Measurements from ENCODE around the gene GRIK1. TPM values are rescaled to one million over a fixed set of nuclear protein-coding genes. Genes with fewer than 3 reads are reported as not detected.

The GRIK1 gene
- polyA plus RNA-seq, 5 donors: 0.23 to 0.93 (median 0.48) TPM

DNA sequence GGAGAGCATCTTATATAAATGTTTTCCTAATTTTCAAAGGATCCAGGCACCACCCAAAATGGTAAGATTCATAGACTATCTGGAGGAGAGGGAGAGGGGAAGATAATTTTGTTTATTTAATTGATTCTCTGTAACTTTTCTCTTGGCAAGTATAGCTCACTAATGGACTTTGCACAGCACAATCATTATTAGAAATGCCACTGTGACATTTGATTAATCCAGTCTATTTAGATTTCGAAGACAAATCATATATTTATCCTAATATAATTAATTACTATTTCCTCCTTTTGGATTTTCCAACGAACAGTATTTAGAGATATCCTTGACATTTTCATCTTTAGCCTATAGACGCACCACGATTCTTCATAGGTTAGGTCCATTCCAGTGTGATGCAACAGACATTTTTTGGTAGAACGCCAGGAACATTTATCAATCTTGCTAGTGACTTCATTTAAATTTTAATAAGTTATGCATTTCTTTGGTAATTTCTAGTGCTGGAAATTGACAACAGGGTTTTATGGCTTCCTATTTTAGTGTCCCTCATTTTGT lies 152.4 kb downstream of the GRIK1 start:
- DNase-seq: no peak

DNA sequence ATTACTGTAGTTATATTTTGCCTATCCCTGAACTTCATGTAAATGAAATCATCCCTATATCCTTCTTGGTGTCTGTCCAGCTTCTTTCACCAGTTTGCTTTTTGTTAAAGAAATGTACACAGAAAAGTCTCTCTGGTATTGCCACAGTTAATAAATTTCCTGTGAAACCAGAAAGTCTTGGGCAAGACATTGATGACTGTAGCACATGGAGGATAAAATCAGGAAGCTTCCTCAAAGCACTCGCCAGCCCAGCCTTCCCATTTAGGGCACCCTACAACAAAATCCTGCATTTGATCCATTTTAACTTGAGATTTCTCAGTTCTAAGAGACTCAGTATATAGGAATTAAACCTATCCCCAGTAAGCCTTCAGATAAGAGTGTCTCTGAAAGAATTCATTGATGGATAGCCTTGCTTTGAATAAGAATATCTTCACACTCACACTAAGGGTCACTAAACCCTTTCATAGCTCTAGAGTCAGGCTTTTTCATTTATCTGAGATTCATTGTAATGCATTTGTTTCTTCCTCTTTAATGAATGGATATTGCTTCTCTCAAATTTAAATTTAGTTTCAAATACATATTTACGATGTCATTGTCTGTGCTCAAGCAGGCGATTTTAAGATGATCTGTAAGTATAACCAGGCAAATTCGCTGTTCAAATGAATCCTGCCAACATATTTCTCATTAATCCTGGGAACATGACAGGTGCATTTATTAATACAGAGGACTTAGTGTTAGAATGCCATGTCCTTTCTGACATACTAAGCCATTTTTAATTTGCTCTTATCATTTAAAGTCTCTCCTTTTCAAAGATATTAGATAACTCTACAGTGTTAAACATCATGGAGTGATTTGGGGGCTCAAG lies 153.1 kb downstream of the GRIK1 start:
- no peak for DNase-seq

DNA sequence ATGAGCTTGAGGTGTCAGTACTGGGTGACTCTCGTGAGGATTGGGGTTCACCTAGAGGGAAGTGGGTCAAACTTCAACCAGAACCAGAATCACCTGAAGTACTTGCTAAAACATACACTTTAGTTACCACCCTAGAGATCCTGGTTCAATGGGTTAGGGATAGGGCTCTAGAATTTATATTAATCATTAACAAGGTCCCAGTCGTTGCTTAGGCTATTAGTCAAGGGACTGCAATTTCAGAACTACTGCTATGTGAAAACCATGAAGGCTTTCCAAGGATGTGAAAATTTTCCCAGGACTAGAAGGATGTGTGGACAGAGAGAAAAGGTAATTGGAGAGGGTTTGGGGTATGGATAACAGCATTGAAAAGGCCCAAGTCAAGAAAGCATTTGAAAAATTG lies 162.6 kb downstream of the GRIK1 start:
- no peak for DNase-seq

DNA sequence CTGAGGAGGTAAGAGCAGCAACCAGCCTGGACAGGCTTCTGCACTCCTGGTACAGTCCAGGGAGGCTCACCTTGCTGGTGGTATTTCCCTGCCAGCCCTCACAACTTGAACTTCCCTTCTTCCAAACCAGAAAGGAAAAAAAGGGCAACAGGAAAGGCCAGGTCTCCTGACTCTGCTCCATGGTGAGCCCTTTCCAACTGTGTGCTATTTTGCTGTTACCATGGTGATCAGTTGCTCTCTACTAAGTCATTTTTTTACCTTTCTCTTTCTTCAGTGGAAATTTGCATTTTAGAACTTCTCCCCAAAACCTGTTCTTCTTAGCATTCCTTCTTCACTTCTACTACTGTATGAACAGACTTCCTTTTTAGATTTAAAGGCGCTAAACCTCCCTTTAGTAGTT lies 164.3 kb downstream of the GRIK1 start:
- no peak for DNase-seq

DNA sequence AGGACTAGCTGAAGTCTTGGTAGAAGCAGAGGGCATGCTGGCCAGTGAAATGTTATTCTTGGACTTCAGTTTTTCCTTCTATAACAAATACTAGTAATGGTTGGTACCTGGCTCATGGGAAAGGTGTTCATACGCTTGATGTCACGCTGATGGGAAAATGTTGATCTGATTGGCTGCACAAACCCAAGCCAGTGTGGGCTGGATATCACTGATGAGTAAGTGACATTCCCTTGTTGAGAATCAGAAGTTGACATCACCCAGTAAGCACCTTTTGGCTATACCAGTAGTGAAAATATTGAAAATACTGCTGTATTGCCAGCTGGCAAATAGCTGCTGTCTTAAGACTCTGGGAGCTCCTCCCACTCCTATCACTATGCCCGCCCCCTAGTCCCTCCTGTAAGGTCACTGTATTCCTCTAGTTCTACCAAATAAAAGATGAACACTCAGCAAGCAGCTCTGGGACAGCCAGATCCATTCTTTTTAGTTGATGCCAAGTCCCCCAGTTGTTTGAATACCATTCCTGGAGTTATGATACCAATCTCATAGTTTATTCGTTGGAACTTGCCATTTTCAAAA lies 168.2 kb downstream of the GRIK1 start:
- DNase-seq: no peak

DNA sequence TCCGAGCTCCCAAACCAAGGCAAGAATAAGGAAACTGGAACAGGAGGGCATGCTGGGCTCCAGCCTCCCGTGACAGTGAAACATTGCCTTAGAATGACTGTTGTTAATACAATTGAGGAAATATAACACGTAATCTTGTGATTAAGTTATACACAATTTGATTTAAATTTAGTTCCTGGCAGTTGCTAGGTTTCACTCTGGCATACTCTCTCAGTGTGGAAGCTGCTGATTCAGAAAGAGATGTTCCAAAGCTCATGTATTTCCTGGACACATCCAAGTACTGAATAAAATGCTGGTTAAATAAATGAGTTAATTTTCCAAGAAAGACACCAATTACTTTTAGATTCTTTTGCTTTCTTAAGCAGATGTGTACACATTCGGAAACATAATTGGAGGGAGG lies 176.1 kb downstream of the GRIK1 start:
- no peak for DNase-seq

DNA sequence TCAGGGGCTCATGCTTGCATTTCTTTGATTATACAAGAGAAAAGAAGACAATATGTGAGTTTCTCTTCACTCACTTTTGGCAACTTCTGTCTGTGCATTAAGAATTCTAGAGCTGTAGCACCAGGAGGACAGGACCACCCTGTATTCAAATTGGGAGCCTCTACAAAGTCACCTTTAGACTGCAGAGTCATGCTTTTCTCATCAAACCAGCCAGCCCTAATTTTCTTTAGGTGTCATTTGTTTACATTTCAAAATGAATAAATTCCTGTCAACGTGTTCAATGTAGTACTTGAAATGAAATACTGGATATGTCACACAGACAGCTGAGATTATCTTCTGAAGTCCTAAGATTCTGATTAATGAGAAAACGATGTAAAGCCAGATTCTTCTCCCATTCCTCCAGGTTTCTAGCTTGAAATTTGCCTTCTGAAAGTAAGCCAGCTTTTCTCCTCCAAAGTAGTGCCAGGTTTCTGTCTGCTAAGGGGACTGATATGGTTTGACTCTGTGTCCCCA lies 177.2 kb downstream of the GRIK1 start:
- DNase-seq: no peak

DNA sequence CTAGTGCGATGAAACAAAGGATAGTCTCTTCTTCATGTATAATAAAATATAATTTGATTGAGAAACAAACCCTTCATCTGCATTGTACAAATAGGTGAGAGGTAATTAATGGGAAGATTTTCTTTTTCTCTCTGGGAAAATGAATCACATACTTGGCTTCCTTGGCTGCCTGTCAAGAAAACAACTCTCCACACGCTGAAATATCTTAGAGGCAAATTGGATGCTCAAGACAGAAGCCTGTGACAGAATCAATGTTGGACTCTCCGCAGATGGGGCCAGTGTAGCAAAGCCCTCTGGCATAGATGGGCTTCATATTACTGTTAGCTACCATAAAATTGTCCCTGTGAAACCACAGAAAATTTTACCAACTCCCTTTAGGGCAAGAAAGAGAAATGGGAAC lies 186.6 kb downstream of the GRIK1 start:
- DNase-seq: no peak

DNA sequence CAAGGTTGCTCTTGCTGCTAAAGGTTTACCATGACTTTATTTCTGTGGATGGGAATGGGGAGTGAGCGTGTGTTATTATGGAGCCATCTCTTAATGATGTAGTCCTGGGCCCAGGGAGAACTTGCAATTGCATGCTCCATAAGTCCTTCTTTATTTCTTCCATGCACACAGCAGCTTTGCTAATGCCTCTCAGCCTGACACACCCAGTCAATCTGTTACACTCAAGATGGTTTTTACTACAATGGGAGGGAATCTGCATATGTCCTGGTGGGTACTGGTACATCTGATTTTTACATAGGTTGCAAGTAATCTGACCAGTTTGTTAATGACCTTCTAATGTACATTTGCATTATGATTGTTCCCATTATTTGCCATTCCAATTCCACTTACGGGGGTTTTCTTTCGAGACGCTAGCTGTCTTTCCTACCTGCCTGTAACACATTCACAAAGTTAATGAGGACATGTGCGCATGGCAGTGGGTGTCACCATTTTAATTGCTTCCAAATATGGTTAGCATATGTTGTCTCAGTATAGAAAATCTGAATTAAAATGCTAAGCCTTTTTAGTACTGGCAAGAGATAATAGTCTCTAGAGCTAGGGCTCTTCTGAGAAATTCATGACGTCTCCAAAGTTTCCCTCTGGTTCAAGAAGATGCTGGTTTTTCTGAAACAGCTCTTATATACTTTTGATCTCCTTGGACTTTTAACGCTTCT lies 188.2 kb downstream of the GRIK1 start:
- DNase-seq: no peak

DNA sequence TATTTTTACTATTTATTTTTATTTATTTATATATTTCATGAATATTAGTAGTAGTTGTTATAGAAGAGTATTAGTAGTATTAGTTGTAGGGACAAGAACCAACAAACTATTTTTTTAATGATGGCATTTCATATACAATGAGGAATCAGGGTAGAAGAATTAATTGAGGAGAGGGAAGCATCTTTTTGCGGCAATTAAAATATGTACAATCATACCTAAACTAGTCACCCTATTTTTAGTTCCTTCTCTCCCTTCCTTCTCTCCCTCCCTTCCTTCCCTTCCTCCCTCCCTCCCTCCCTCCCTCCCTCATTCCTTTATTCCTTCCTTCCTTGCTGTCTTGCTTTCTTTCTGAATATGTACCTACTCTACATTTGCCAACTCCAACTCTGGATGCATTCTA lies 189.8 kb downstream of the GRIK1 start:
- DNase-seq: no peak

DNA sequence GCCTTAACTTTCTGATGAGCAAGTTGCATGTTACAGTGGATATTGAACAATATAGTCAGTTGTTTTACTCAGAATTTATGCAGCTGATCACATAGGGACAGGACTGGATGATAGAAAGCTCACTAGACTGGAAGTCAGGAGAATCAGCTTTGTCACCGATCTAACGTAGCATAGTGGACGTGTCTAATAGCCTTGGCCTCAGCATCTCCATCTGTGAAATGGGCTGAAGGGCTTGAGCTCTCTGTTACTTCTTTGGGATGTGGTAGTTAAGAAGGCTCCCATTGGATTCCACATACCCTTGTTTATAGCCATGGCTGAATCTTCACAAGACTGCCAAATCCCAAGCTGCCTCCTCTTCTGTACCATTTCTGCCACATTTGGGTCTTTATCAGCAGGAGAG lies 190.6 kb downstream of the GRIK1 start:
- DNase-seq: no peak

DNA sequence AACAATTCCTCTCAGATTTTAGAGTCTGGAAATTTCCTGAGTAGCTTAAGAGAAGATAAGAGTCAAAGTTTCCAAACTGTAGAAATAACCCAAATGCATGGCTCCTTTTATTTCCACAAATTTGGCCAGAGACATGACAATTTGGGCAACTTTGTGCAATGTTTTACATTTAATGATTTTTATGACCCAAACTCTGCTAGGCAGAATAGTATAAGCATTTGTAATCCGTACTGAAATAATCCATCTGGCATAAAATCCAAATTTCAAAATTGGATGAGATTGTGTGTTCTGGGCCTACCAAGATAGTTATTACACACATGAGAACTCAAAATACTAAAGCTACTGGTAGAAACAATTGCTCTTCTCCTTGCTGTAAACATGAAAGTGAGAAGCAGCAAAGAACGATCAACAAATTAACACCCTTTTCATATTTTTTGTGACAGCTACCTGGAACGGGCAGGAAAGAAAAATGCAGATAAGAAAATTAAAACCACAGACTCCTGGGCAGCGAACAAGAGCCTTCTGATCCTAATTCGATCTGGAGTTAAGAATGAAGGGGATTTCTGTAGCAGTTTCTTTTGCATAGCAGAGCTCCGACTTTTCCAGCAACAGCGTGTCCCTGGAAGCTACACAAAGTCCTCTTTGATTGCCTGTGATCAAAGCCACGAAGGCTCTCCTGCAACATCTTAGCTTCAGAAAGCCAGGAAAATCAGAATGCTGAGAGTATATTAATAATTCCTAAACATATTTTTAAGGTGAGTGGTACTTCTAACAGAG lies 191.2 kb downstream of the GRIK1 start:
- no peak for DNase-seq

DNA sequence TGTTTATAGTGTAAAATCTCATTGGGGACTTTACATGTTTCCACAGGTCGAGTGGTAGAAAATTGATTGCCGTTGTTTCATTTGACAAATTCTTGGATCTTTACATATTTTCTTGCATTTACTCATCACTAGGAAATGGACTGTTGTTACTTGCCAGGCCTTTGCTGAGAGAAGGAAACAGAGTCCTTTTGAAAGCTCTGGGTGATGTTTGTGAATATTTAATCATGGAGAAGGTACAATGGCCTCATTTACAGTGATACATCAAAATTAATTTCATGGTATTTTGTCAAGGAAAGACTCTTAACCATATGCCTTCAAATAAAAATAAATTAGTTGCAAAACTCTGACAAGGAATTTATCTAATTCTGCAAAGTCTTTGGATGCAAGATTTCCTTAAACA lies 198.0 kb downstream of the GRIK1 start:
- DNase-seq: no peak

DNA sequence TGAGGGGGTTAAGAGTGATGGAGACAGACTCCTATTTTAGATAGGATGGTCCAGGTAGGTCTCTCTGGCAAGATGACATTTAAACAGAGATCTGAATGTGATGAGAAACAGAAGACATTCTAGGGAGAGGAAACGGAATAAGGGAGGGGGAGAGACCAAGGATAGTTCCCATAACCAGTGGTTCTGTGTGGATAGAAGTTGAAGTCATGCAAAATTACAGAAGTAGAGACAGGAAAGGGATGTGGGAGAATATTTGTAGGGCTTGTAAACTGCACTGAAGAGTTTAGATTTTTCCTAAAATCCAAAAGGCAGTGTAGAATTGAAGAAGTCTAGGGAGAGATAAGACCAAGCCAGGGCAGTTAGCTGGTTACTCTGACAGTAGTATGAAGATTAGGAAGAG lies 200.6 kb downstream of the GRIK1 start:
- DNase-seq: no peak

DNA sequence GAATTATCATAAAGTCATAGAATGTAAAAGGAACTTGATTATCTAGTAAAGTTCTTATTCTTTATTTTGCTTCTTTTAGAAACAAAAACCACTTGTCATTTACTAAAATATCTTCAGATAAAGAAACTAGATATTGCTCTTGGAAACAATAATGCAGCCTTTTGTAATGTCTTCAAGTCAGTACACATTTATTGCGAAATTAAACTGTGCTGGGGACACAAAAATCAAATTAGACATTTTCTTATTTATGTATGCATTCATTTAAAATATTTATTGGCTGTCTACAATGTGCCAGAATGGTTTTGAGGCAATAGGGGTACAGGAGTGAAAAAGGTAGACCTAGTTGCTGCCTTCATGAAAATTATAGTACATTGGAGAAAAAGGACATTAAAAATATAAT lies 201.1 kb downstream of the GRIK1 start:
- DNase-seq: no peak

DNA sequence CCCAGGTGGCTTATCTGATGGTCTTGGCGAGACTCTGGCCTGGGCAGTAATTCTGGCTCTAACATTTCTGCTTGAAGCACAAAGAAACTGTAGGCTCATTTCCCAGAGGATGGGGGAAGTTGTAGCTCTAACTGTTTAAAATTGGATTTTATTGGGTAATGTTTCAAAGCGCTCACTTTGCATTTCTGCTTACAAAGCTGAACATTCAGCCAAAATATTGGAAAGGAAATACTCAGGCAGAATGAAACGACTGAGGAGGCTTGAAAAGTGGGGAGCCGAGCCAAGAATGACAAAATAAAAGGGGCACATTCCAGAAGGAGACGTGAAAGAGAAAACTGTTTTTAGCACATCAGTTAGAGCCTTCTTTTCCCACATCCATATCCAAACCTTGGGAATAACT lies 202.6 kb downstream of the GRIK1 start:
- DNase-seq: peak; percentile 60 to 61

DNA sequence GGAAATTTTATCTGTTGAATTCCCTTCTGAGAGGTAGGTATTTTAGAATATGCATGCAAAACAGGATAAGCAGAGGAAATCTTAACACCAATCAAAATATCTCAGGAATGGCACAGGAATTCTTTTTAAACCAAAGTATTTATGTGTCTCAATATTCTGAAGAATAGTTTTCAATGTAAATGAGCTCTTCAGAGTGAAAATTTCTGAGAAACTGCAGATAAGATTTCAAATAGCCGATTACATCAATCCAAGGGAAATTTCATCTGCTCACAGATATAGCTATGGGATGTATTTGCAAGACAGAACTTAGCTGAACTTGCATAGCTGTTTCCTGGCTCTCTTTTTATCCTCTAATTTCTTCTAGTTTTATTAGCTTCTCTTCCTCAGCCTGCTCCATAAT lies 209.5 kb downstream of the GRIK1 start:
- no peak for DNase-seq

DNA sequence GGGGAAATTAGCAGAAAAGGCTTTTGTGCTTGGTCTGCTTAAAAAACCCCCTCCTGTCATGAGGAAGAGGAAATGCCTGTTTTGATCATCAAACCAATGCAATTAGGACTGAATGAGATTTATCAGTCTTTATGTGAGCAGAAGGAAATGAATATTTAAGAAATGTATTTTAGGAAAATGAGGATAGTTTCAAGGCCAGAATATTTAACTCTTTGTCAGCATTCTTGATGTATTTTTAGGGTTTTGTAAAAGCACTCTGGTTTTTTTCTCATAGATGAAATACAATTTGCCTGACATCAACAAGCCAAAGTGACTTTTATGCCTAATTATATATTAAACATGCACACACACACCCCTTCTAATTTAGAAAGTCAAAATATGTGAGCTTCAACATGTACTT lies 213.8 kb downstream of the GRIK1 start:
- no peak for DNase-seq

DNA sequence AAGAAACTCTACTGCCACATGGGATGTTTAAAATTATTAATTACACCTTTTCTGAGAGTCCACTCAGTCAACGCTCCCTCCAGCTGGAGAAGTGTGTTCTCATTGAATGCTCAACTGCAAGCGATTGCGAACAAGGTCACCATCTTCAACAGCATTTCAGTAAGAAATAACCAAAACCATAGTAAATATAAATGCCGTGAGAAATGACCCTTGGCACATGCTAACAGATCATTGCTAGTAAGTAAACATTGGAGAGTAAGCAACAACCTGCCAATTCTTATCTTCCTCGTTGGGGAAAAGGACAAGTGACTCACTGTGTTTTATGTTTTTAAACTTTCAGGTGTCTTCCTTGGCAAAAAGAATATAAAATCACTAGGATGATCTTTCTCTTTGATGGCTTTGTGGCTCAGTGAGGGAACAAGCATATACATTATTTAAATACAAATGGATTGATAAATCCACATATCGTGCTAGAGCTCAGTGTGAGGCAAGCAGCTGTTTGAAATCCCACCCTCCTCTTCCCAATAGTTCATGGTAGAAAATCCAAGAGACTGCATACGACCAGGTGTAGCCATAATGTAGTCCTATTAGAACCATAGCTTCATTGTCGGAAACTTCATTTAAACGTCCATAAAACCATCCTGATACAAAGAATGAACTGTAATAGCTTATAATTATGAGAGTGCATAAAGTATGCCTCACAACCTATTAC lies 214.6 kb downstream of the GRIK1 start:
- DNase-seq: no peak

DNA sequence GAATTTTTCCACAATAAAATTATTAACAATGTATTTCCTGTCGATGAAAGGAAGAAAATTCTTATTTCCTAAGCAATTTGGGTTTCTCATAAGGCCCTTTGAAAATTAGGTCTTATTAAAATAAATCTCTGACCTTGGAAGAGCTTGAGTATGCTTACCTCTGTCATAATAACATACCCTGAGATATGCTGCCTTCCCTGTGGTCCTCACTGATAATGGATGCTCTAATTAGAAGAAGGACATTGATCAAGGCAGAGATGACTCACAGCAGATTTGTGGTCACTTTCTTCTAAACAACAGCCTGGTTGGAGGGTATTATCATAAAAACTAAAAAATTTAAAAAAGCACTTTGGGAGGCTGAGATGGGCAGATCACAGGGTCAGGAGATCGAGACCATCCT lies 217.8 kb downstream of the GRIK1 start:
- no peak for DNase-seq

DNA sequence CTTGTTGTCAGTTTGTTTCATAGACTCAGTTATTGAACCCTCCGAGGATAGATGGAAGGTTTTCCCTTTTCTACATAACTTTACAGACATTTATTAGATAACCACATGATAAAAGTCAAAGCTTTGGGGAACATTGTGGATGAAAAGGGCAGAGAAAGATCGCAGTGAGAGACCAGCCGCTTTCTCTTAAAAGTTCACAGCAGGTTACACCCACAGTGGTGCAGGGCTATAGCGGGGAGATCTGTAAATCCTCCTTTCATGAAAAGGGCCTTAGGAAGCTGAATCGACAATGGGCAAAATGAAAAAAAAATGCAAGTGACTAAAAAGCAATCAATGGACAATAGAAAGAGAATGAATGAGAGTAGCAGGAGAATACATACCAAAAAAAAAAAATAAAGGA lies 218.6 kb downstream of the GRIK1 start:
- no peak for DNase-seq

Data from right lung (tissue), 5 donors.